Stimulated activated CD8-positive, alpha-beta memory T cell treated with anti-CD3 and anti-CD28 coated beads, Interleukin-12 subunit alpha, Interleukin-12 subunit beta, amount 100 ng/mL, for 24 hours (primary cell): ENCODE data around the gene JUN.
A peak's percentile ranks its signal among the peaks of the same experiment; 100 is the strongest.

Experiments
- DNase-seq: peaks from one replicate; pipeline ENCODE4 v3.0.0-alpha.2; 2020; ENCODE audit errors: extremely low read depth

JUN gene

GRCh38 chr1:58762806-58763205 is 21.0 kb downstream of the JUN start:
- DNase-seq, result no peak

- DNase-seq, result peak; percentile 14
Measured at GRCh38 chr1:58755468-58755872, 28.4 kb downstream of the JUN start.

- DNase-seq, result no peak
Measured at GRCh38 chr1:58754683-58755467, 29.0 kb downstream of the JUN start.

GRCh38 chr1:58754073-58754613 is 29.7 kb downstream of the JUN start:
- DNase-seq, result no peak

- DNase-seq, result no peak
Measured at GRCh38 chr1:58753431-58753866, 30.4 kb downstream of the JUN start.

GRCh38 chr1:58749646-58750045 is 34.2 kb downstream of the JUN start:
- DNase-seq, result no peak

GRCh38 chr1:58748666-58749065 is 35.2 kb downstream of the JUN start:
- no peak for DNase-seq

GRCh38 chr1:58746757-58747156 is 37.1 kb downstream of the JUN start:
- DNase-seq, result no peak

- no peak for DNase-seq
Measured at GRCh38 chr1:58746182-58746581, 37.7 kb downstream of the JUN start.

- DNase-seq, result no peak
Measured at GRCh38 chr1:58745666-58746065, 38.2 kb downstream of the JUN start.

GRCh38 chr1:58745117-58745516 is 38.7 kb downstream of the JUN start:
- no peak for DNase-seq

- DNase-seq, result no peak
Measured at GRCh38 chr1:58741678-58742553, 41.9 kb downstream of the JUN start.

GRCh38 chr1:58739856-58740466 is 43.9 kb downstream of the JUN start:
- no peak for DNase-seq

GRCh38 chr1:58738876-58739275 is 45.0 kb downstream of the JUN start:
- DNase-seq, result no peak

GRCh38 chr1:58735586-58735985 is 48.3 kb downstream of the JUN start:
- DNase-seq, result no peak

GRCh38 chr1:58734630-58735029 is 49.2 kb downstream of the JUN start:
- no peak for DNase-seq

GRCh38 chr1:58732087-58732775 is 51.6 kb downstream of the JUN start:
- DNase-seq, result no peak
